Tibial nerve (tissue), 4 donors: Measurements from ENCODE around the gene LRP8.

Experiments used
- CTCF ChIP-seq, 5 experiments: fragments of 200-600 bp in 3 of 5; fragments of 450-650 bp in 2 of 5; sonication (generic) in 3 of 5; IDR thresholded peaks; one replicate each; pipeline ENCODE4 v1.5.1; 2016 to 2019; ENCODE audit warnings: antibody characterized with exemption in 5 of 5, mild to moderate bottlenecking in 3 of 5, moderate library complexity in 2 of 5
- EP300 ChIP-seq, 2 donors: sonication (generic); formaldehyde crosslinking; IDR thresholded peaks; one replicate each; pipeline ENCODE4 v1.6.1; 2017; ENCODE audit warnings: antibody characterized with exemption in 2 of 2, mild to moderate bottlenecking in 1 of 2
- POLR2A ChIP-seq, 2 donors: fragments of 450-650 bp; IDR thresholded peaks; one replicate each; pipeline ENCODE4 v1.6.1; 2017; ENCODE audit warnings: antibody characterized with exemption in 2 of 2, mild to moderate bottlenecking in 2 of 2, moderate library complexity in 2 of 2

- TF ChIP-seq POLR2A (IDR thresholded peaks at IDR 0.05) (no peak), CTCF (IDR thresholded peaks at IDR 0.05) (no peak), EP300 (IDR thresholded peaks at IDR 0.05) (no peak)
Measured at GRCh38 chr1:53326598-53327181, 1.2 kb downstream of the LRP8 start.
